Vagina (tissue), 2 donors: ENCODE results near the gene PLCB1.

ENCODE experiments used
- CTCF ChIP-seq, 3 experiments: fragments of 450-650 bp in 2 of 3; fragments of 200-600 bp in 1 of 3; sonication (generic) in 1 of 3; IDR thresholded peaks; one replicate each; pipeline ENCODE4 v1.5.1; 2017 to 2019; ENCODE audit warnings: antibody characterized with exemption in 3 of 3, mild to moderate bottlenecking in 2 of 3, moderate library complexity in 2 of 3
- POLR2A ChIP-seq, 2 donors: fragments of 450-650 bp; IDR thresholded peaks; one replicate each; pipeline ENCODE4 v1.6.1; 2017; ENCODE audit warnings: antibody characterized with exemption in 2 of 2, mild to moderate bottlenecking in 2 of 2, moderate library complexity in 2 of 2

GRCh38 chr20:8364734-8365078 lies 232.6 kb downstream of the PLCB1 start:
- TF ChIP-seq CTCF (IDR thresholded peaks at IDR 0.05) (no peak), POLR2A (IDR thresholded peaks at IDR 0.05) (no peak)
